Activated CD8-positive, alpha-beta memory T cell treated with anti-CD3 and anti-CD28 coated beads for 24 hours (primary cell): Measurements from ENCODE around the gene CSNK1G3.

Experiments
- DNase-seq: peaks from one replicate; pipeline ENCODE4 v3.0.0-alpha.2; 2020

CSNK1G3 gene

DNA sequence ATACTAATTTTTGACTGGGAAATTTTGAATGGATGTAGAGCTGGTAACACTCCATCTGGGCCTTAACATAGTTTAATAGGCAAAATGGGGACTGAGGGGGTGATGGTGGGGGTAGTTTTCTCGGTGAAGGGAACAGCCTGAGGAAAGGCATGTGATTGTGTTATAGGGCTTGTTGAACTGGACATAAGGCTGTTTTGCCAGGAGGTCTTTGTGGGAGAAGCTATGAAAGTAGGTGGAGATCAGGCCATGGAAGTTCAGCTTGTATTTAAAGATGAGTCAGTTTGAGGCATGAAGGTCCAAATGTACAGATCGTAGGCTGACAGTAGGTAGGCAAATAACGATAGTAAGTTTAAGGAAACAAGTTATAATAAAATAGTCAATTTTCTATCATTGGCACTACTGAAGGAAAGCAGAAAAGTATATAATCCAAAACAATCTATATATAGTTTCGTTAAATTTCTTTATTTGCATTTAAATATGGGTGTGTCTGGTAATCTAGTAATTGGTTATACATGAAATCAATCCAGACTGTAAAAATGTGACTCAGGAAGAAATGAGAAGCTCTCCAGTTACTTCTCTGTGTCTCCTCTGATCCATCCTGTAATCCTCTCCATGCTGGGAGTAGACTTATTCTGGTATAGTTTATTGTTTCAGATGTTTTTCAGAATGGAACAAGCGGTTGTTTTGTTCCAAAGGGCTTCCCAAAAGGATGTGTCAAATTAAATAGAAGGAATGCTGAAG is 2.8 kb downstream of the CSNK1G3 start:
- no peak for DNase-seq

DNA sequence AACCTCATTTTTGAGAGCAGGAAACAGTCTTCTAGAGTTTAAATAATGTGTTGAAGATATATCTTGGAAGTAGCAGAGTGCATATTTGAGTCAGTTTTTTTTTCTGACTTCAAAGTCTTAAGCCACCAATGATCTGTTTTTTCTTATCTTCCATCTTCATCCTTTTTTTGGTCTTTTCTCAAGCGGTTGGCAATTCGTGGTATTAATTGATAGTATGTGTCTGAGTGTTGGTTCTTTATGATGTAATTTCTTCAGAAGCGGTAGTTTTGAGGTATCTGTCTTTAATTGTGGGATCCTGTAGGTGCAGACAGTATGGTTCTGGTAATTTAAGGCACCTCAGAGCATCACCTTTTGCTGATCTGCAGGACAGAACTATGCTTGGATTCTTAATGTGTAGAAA is 3.9 kb downstream of the CSNK1G3 start:
- no peak for DNase-seq

DNA sequence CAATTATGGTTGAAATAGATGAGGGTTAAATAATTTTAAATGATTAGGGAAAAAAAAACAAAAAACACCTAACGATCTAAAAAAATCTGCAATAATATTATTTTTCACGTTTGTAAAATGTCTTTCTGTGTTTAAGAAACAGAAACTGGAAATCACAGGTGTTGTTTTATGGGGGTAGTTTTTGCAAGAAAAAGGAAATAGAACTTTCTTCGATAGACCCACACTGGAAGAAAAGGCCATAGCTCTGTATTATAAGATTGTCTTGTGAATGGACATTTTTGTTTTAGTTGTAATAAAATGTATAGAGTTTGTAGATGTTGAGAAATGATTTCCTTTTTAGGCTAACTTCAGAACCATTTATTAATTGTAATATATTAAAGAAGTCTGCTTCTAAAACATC is 5.5 kb downstream of the CSNK1G3 start:
- DNase-seq, result no peak

GRCh38 chr5:123518111-123518510 is 6.1 kb downstream of the CSNK1G3 start:
- no peak for DNase-seq

DNA sequence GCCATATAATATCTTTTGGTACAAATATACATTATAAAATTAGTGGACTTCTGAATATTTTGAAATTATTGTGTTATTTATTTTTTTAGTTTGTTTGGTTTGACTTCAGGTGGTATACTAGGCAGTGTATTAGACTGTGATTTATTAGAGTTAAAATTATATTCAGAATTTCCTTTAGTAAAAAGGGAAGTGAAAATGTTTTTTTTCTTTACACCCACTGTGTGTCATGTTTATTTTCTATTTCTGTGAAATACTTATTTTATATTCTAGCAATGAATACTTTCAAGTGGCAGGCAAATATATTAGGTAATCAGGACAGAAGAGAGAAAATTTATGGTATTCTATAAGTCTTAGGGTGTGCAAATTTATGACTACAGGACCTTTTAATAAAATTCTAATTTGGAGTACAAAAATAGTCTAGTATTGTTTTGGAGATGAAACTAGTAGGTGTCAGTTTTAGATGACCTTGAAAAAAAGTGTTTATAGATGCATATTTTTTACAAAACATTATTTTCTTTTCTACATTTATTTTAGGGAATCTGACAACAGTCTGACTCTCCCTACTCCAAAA is 8.8 kb downstream of the CSNK1G3 start:
- no peak for DNase-seq

DNA sequence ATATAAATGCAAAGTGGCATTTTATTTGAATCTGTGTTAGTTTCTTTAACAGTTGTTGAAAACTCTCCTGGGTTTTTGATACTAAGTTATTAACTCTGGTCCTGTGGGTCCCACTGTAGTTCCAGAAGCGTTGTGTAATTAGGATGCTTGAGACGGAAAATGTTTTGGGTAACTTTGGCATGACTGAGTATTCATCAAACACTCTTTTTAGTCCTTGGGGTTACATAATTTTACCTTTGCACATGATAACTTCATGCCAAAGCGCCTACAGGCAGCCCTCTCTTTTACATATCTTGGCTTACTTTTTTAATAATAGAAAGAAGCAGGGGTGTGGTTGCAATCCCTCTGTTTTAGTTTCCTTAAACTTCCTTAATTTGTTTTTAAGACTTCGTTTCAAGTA is 12.2 kb downstream of the CSNK1G3 start:
- no peak for DNase-seq

DNA sequence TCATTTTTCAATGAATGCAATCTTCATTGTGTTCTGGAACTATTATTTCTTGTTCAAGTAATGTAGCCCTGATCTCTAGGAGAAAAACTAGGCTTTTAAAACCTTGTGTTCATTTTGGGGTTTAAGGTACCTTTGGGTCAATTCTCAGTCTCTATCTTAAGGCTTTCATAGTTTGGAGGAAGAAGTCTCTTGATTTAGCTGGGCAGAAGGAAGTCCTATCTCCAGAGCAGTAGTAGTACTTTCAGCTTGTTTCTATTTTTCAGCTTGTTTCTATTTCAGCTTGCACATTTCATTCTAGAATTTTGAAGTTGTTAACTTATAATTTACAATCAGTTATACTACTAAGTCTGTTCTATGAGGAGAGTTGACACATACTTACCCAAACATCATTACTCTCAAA is 15.2 kb downstream of the CSNK1G3 start:
- DNase-seq, result no peak

GRCh38 chr5:123528065-123528464 is 16.1 kb downstream of the CSNK1G3 start:
- no peak for DNase-seq

GRCh38 chr5:123528878-123529277 is 16.9 kb downstream of the CSNK1G3 start:
- no peak for DNase-seq

- no peak for DNase-seq
Observed at GRCh38 chr5:123530728-123531127, 18.8 kb downstream of the CSNK1G3 start.

GRCh38 chr5:123535648-123536047 is 23.7 kb downstream of the CSNK1G3 start:
- DNase-seq, result no peak

DNA sequence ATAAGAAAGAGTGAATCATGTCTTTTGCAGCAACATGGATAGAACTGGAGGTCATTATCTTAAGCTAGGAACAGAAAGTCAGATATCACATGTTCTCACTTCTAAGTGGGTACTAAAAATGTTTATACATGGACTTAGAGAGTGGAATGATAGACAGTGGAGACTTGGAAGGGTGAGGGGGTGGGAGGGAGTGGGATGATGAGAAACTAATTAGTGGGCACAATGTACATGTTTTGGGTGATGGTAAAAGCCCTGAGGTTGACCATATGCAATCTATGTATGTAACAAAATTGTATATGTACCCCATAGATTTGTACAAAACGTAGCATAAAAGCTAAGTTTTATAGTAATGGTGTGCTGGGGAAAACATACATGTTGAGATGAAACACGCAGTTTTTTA is 25.3 kb downstream of the CSNK1G3 start:
- DNase-seq, result no peak

DNA sequence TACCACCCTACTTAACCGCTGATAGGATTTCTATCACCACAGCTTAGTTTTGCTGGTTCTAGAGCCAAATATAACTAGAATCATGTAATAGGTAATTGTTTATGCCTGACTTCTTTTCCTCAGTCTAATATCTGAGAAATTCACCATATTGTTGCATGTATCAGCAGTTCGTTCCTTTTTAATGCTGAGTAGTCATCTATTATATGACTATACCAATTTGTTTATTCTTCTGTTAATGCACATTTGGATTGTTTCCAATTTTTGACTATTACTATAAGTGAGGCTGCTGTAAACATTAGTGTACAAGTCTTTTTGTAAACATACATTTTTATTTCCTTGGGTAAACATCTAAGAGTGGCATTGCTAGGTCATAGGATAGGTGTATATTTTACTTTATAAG is 25.9 kb downstream of the CSNK1G3 start:
- DNase-seq, result no peak

DNA sequence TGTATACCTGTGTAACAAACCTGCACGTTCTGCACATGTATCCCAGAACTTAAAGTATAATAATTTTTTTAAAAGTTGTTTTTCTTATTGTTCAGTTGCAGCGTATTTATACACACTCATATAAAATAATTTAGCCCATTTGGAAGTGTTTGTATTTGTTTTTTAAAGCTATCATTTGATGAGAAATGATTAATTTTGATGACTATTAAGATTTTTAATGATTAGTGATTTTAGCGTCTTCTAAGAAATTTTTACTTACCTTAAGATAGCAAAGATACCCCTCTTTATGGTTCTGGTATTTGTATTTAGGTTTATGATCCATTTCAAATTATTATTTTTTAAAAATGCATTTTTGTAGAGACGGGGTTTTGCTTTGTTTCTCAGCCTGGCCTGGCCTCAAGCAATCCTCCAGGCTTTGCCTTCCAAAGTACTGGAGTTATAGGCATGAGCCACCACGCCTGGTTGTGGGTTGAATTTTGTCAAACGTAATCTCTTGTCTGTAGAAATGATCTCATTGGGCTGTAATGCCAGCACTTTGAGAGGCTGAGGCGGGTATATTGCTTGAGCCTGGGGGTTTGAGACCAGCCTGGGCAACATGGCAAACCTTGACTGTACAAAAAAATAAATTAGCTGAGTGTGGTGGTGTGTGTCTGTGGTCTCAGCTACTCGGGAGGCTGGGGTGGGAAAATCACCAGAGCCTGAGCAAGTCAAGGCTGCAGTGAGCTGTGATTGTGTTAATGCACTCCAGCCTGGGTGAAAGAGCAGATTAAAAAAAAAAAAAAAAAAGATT is 26.9 kb downstream of the CSNK1G3 start:
- no peak for DNase-seq

- DNase-seq, result no peak
Observed at GRCh38 chr5:123540534-123540933, 28.6 kb downstream of the CSNK1G3 start.

GRCh38 chr5:123543438-123543837 is 31.5 kb downstream of the CSNK1G3 start:
- no peak for DNase-seq

- DNase-seq, result no peak
Observed at GRCh38 chr5:123545506-123545905, 33.5 kb downstream of the CSNK1G3 start.

DNA sequence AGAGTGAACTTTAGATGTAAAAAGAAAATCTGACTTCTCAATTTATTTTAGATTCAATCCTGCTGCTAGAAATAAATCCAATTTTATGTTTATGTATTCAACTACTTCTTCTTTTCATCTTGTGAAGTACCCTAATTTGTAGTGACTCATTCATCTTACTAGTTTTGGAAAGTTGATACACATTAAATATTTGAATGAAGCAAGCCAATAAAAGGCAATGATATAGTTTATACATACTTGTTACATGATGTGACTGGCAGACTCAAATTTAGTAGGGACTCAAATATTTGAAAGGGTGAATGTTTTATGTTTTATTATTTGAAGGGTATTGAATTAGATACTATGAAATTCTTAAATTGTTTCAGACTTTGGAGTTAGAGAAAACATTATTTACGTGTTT is 34.7 kb downstream of the CSNK1G3 start:
- DNase-seq, result no peak

DNA sequence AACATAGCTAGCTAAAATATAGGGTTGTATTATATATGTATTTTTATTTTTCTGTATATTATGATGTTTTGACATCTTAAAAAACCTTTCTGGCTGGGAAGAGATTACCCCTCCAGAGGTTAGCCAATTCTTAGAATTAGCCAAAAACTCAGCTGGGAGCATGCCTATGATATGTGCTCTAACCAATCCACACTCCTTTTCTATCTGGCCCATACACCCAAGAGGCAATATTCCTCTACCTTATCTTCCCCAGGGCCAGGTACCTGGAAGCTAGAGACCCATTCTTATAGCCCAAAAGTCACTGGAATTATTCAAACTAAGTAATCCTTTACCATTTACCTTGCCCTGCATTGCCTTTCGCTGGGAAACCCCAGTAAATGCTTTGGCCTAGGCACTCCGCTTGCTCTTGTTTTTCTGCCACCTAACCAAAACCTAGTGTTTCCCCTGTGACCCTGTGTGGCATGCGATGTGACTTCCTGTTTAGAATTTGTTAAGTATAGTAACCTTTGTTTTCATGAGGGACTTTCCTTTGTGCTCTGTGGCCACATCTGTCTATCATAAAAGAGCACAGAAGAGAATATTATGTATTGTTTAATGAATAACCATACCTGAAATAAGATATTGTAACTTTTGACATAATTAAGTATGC is 37.4 kb downstream of the CSNK1G3 start:
- DNase-seq, result peak; percentile 67

- no peak for DNase-seq
Observed at GRCh38 chr5:123554601-123555000, 42.6 kb downstream of the CSNK1G3 start.

- DNase-seq, result no peak
Observed at GRCh38 chr5:123557907-123558306, 45.9 kb downstream of the CSNK1G3 start.

- DNase-seq, result no peak
Observed at GRCh38 chr5:123558762-123559433, 46.9 kb downstream of the CSNK1G3 start.

- DNase-seq, result no peak
Observed at GRCh38 chr5:123559434-123559775, 47.4 kb downstream of the CSNK1G3 start.
